Measurements from ENCODE around the gene MRPL36.
"Not testable (repeated sequence)": the region's sequence is repeated elsewhere in the genome, so short reads cannot be mapped to it uniquely, and the experiment has no call there.

The MRPL36 gene

DNA sequence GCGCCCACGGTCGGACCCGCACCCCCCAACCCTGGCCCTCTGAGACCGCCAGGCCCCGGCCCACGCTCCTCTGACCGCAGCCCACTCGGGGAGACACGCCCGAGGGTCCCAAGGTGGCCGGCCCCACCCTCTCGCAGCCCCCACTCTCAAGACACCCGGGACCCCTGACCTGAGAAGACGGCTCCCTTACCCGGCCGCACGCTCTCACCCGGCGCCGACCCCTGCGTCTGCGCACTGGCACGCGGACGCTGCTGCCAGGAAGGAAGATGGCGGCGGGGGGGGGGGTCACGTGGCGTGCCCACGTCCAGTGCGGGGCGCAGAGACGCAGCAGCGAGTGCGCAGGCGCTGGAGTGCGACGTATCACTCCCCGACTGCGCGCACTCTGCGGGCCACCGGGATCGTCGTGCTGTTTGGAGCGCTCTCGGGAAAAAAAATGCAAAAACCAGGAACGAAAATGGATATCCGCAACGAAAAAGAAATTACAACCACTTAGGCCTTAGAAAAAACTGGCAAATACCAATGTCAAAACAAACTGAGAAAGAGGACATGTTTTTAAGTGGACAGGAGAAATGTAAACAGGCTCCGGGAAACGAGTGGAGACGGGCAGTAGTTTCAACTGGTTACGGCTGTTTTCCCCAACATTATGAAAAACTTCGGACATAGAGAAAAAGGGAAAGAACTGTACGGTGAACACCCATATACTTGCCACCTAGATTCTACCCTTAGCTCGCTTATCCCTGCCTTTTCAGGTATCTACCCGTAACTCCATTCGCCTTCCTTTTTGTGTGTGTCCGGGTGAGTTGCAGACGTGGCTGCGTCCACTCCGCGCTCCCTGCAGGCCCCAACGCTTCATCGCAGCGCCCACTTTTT is at the start of gene MRPL36:
Gene MRPL36, minus strand, starts transcription at position 236 of the 870 bp plus-strand sequence. CDS start 902 bp downstream, outside the sequence.
- peaks cover 6% of the 10 kb centered on the region for H3K36me3 ChIP-seq (ENCODE audit: control insufficient read depth, insufficient read depth, low read length)
- H3K9me3 ChIP-seq (ENCODE audit: control insufficient read depth, low read length), result no peaks in the 10 kb centered on the region
- H3K27me3 ChIP-seq (ENCODE audit: control insufficient read depth, insufficient read depth, low read length), result no peaks in the 10 kb centered on the region
- peak within 1 kb of the TSS; percentile 80 for H3K4me3 ChIP-seq (ENCODE audit: low read length)
- H3K4me1 ChIP-seq (ENCODE audit: control insufficient read depth, insufficient read depth, low read length), result peaks cover 12% of the 10 kb centered on the region
- peak within 1 kb of the TSS; percentile 85 for H3K9ac ChIP-seq (ENCODE audit: low read length)

DNA sequence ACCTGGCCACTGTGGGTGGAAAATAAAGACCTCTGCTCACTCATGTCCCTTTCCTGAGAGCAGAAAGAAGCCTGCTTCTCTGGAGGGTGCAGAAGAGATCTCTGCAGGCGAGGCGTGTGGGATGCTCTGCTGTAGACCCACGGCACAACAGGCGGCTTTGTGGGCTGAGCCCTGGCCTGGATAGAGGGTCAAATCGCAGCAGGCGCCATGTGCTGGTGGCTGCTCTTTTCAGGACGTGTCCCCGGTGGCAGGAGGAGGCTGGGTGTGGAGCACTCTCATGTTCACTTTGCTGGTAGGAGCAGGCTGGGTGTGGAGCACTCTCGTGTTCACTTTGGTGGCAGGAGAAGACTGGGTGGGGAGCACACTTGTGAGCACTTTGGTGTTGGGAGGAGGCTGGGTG is 48.0 kb upstream of the MRPL36 start:
- H3K9ac ChIP-seq (ENCODE audit: low read length), result no peak overlapping the region
- peaks cover 13% of the 10 kb centered on the region for H3K27me3 ChIP-seq (ENCODE audit: control insufficient read depth, insufficient read depth, low read length)
- H3K4me1 ChIP-seq (ENCODE audit: control insufficient read depth, insufficient read depth, low read length), result no peaks in the 10 kb centered on the region
- no peaks in the 10 kb centered on the region for H3K36me3 ChIP-seq (ENCODE audit: control insufficient read depth, insufficient read depth, low read length)
- H3K4me3 ChIP-seq (ENCODE audit: low read length), result no peak overlapping the region
- H3K9me3 ChIP-seq (ENCODE audit: control insufficient read depth, low read length), result no peaks in the 10 kb centered on the region

DNA sequence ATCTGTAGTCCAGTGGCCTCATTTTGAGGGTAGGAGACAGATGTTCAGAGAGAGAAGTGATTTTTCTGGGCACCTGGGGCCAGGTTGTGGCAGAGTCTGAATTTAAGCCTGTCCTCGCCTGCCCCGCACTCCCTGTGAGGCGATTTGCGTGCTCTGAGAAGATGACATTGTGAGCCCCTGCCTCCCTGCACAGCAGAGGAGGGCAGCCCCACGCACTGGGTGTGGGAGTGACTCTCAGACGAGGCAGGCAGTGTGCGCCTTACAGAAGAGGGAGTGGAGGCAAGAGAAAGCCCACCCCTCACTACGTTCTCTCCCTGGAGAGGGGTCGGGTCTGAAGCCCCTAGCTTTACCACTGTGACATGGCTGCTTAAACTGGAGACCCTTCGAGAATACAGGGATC is 47.4 kb upstream of the MRPL36 start:
- peaks cover 10% of the 10 kb centered on the region for H3K27me3 ChIP-seq (ENCODE audit: control insufficient read depth, insufficient read depth, low read length)
- H3K9ac ChIP-seq (ENCODE audit: low read length), result no peak overlapping the region
- no peak overlapping the region for H3K4me3 ChIP-seq (ENCODE audit: low read length)
- no peaks in the 10 kb centered on the region for H3K36me3 ChIP-seq (ENCODE audit: control insufficient read depth, insufficient read depth, low read length)
- no peaks in the 10 kb centered on the region for H3K9me3 ChIP-seq (ENCODE audit: control insufficient read depth, low read length)
- no peaks in the 10 kb centered on the region for H3K4me1 ChIP-seq (ENCODE audit: control insufficient read depth, insufficient read depth, low read length)

DNA sequence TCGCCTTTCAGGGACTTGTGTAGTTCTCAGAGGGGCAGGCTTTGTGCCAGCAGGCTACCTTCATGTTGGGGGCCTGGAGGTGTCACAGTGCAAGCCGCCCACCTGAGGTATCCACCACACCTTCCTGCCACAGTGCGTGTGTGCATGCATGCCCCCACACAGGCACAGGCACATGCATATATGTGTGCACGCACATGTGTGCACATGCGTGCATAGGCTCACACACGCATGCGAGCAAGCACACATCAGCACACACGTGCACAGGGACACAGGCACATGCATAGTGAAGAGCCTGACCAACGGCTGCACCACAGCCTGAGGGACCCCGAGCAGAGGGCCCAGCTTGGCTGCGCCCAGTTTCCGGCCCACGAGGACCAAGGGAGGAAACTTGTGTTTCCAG is 46.9 kb upstream of the MRPL36 start:
- no peak overlapping the region for H3K4me3 ChIP-seq (ENCODE audit: low read length)
- H3K9ac ChIP-seq (ENCODE audit: low read length), result no peak overlapping the region
- H3K9me3 ChIP-seq (ENCODE audit: control insufficient read depth, low read length), result no peaks in the 10 kb centered on the region
- H3K4me1 ChIP-seq (ENCODE audit: control insufficient read depth, insufficient read depth, low read length), result no peaks in the 10 kb centered on the region
- peaks cover 9% of the 10 kb centered on the region for H3K27me3 ChIP-seq (ENCODE audit: control insufficient read depth, insufficient read depth, low read length)
- H3K36me3 ChIP-seq (ENCODE audit: control insufficient read depth, insufficient read depth, low read length), result no peaks in the 10 kb centered on the region

DNA sequence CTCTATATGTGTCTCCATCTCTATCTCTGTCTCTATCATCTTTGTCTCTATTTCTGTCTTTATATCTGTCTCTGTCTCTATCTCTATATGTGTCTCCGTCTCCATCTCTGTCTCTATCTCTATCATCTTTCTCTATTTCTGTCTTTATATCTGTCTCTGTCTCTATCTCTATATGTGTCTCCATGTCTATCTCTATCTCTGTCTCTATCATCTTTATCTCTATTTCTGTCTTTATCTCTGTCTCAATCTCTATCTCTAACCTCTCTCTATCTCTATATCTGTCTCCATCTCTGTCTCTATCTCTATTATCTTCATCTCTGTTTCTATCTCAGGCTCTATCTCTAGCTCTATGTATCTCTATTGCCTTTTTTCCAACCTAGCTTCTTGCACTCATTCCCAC is 46.1 kb upstream of the MRPL36 start:
- H3K4me3 ChIP-seq (ENCODE audit: low read length), result no peak overlapping the region
- no peaks in the 10 kb centered on the region for H3K4me1 ChIP-seq (ENCODE audit: control insufficient read depth, insufficient read depth, low read length)
- no peaks in the 10 kb centered on the region for H3K36me3 ChIP-seq (ENCODE audit: control insufficient read depth, insufficient read depth, low read length)
- H3K9me3 ChIP-seq (ENCODE audit: control insufficient read depth, low read length), result no peaks in the 10 kb centered on the region
- H3K9ac ChIP-seq (ENCODE audit: low read length), result no peak overlapping the region
- peaks cover 13% of the 10 kb centered on the region for H3K27me3 ChIP-seq (ENCODE audit: control insufficient read depth, insufficient read depth, low read length)

DNA sequence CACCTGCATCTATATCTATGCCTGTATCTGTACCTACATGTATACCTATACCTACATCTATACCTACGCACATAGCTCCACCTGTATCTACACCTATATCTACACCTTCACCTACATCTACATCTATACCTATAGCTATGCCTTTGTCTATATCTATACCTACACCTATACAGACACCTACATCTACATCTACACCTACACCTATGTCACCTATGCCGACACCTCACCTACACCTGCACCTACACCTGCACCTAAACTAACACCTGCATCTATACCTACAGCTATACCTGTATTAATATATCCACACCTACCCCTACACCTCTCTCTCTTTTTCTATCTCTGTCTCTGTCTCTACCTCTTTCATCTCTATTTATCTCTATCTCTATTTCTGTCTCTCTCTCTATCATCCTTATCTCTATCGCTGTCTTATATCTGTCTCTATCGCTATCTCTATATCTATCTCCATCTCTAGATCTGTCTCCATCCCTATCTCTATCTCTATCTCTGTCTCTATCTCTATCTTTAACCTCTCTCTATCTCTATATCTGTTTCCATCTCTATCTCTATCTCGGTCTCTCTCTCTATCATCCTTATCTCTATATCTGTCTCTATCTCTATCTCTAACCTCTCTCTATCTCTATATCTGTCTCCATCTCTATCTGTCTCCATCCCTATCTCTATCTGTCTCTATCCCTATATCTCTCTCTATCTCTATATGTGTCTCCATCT is 45.2 kb upstream of the MRPL36 start:
- Histone ChIP-seq H3K36me3 (ENCODE audit: control insufficient read depth, insufficient read depth, low read length) (no peaks in the 10 kb centered on the region), H3K4me1 (ENCODE audit: control insufficient read depth, insufficient read depth, low read length) (no peaks in the 10 kb centered on the region), H3K4me3 (ENCODE audit: low read length) (no peak overlapping the region), H3K9ac (ENCODE audit: low read length) (no peak overlapping the region), H3K27me3 (ENCODE audit: control insufficient read depth, insufficient read depth, low read length) (peaks cover 15% of the 10 kb centered on the region), H3K9me3 (ENCODE audit: control insufficient read depth, low read length) (no peaks in the 10 kb centered on the region)

DNA sequence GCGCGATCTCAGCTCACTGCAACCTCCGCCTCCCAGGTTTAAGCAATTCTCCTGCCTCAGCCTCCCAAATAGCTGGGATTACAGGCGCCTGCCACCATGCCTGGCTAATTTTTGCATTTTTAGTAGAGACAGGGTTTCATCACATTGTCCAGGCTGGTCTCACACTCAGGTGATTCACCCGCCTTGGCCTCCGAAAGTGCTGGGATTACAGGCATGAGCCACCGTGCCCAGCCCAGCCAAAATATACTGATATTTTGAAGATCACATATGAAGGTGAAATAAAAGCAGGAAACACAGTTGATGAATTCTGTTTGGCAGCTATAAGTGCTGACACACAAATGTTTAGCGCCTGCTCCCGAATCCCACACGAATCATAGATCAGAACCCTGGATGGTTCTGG is 44.1 kb upstream of the MRPL36 start:
- peaks cover 15% of the 10 kb centered on the region for H3K27me3 ChIP-seq (ENCODE audit: control insufficient read depth, insufficient read depth, low read length)
- not testable (repeated sequence) for H3K4me1 ChIP-seq (ENCODE audit: control insufficient read depth, insufficient read depth, low read length); H3K4me3 ChIP-seq (ENCODE audit: low read length); H3K9ac ChIP-seq (ENCODE audit: low read length); H3K9me3 ChIP-seq (ENCODE audit: control insufficient read depth, low read length); H3K36me3 ChIP-seq (ENCODE audit: control insufficient read depth, insufficient read depth, low read length)

DNA sequence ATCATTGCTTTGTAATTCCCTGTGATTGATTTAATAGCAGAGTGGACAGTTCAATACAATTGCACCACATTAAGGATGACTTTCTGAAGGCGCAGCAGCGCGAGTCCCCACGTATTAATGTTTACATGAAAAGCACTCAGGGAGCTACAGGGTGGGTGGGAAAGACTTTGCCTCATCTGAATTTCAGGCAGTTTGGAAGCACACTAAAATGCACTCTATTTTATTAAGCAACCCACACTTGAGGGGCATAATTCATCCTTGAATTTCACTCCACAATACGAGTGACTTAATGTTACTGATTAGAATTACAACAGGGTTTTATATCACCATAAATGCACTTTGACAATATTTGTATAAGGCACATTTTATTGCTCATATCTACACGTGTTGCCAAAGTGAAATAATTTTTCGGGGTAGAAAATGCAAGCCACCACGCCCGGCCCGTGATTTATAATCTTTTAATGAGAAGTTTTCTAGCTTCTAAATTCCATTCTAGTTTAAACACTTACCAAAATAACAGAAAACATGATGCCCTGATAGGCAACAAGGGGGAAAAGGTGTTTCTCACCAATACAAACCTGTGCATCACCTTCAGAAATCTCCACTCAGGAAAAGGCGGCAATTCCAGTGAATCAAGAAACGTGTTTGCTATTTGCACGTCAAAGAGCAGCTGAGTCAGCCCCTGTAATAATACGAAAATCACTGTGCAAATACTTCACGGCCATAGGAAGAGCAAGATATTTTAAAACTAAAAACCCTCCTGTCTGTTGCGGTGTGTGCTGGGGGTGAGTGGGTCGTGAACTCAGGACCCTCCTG is 42.6 kb upstream of the MRPL36 start:
- H3K9ac ChIP-seq (ENCODE audit: low read length), result no peak overlapping the region
- H3K4me1 ChIP-seq (ENCODE audit: control insufficient read depth, insufficient read depth, low read length), result no peaks in the 10 kb centered on the region
- H3K27me3 ChIP-seq (ENCODE audit: control insufficient read depth, insufficient read depth, low read length), result peaks cover 15% of the 10 kb centered on the region
- no peaks in the 10 kb centered on the region for H3K36me3 ChIP-seq (ENCODE audit: control insufficient read depth, insufficient read depth, low read length)
- no peaks in the 10 kb centered on the region for H3K9me3 ChIP-seq (ENCODE audit: control insufficient read depth, low read length)
- no peak overlapping the region for H3K4me3 ChIP-seq (ENCODE audit: low read length)

DNA sequence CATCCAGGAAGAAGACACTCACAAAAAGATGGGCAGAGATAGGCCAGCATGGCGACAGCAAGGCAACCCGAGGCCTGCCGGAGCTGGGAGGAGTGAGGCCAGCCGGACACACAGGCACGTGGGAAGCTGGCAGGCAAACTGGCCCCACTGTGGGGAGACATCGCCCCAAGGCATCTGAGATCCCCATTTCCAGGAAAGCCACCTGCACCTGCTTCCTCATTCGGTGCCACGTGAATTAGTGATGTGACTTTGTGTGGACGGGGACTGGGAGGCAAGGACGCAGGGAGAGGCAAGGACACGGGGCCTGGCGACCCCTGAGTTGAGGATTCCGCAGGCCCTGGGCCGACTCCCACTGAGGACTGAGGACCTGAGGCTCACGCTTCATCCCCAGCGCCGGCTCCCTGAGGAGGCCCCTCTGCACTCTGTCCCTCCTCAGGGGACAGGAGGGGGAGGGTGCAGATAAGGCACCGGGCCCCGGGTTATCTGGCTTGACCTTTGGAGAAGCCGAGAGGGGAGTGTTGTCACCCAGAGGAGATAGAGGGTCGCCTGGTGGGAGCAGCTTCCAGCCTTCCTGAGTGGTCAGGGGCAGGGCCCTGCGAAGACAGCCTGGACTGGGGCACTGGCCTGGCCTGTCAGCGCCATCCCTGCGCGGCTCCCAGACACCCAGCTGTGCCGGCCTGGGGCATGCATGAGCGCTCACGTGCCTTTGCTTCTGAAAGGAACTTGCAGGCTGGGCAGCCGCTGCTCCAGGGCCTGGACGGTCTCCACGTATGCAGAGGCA is 41.3 kb upstream of the MRPL36 start:
- Histone ChIP-seq H3K9me3 (ENCODE audit: control insufficient read depth, low read length) (no peaks in the 10 kb centered on the region), H3K9ac (ENCODE audit: low read length) (no peak overlapping the region), H3K4me1 (ENCODE audit: control insufficient read depth, insufficient read depth, low read length) (no peaks in the 10 kb centered on the region), H3K36me3 (ENCODE audit: control insufficient read depth, insufficient read depth, low read length) (no peaks in the 10 kb centered on the region), H3K27me3 (ENCODE audit: control insufficient read depth, insufficient read depth, low read length) (peaks cover 22% of the 10 kb centered on the region), H3K4me3 (ENCODE audit: low read length) (no peak overlapping the region)

DNA sequence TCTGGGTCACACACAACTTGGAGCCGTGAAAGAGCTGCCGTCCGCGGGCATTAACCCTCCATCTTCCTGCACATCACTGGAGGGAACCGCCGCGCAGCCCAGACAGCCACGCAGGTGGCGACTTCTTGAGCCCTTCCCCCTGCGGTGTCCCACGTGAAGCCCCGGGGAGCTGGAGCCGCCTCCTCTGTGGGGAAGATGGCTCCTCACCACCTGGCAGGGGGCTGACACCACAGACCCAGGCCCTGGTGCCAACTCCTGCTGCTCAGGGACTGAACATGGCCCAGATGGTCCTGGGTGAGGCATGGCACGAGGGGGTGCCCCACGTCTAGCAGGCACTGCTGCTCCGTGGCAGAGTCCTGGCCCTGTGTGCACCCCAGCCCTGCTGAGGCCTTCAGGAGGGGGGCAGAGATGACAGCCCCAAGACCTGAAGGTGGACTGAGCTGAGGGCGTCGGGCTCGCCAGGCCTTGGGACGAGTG is 40.5 kb upstream of the MRPL36 start:
- H3K4me1 ChIP-seq (ENCODE audit: control insufficient read depth, insufficient read depth, low read length), result no peaks in the 10 kb centered on the region
- H3K4me3 ChIP-seq (ENCODE audit: low read length), result no peak overlapping the region
- H3K36me3 ChIP-seq (ENCODE audit: control insufficient read depth, insufficient read depth, low read length), result no peaks in the 10 kb centered on the region
- no peaks in the 10 kb centered on the region for H3K9me3 ChIP-seq (ENCODE audit: control insufficient read depth, low read length)
- peaks cover 22% of the 10 kb centered on the region for H3K27me3 ChIP-seq (ENCODE audit: control insufficient read depth, insufficient read depth, low read length)
- no peak overlapping the region for H3K9ac ChIP-seq (ENCODE audit: low read length)

DNA sequence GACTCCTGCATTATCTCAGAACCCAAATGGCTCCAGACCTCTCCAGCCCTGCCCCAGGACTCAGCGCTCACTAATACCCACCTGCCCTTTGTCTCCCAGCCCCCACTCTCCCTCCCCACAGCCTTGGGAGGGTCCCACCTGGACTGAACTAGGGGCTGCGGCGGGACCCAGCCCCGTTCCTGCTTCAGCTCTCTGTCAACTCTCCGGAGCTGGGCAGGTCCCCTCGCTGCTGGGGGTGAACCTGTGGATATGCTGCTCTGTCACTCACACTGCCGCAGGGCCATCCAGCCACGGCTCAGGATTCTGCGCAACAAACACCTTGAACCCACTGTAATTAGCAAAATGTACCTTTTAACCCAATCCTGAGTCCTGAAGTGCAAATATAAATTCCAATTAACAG is 38.4 kb upstream of the MRPL36 start:
- H3K4me1 ChIP-seq (ENCODE audit: control insufficient read depth, insufficient read depth, low read length), result no peaks in the 10 kb centered on the region
- H3K36me3 ChIP-seq (ENCODE audit: control insufficient read depth, insufficient read depth, low read length), result no peaks in the 10 kb centered on the region
- no peak overlapping the region for H3K9ac ChIP-seq (ENCODE audit: low read length)
- H3K27me3 ChIP-seq (ENCODE audit: control insufficient read depth, insufficient read depth, low read length), result peaks cover 22% of the 10 kb centered on the region
- no peaks in the 10 kb centered on the region for H3K9me3 ChIP-seq (ENCODE audit: control insufficient read depth, low read length)
- no peak overlapping the region for H3K4me3 ChIP-seq (ENCODE audit: low read length)
